ENCODE measurements around the gene DTWD1. TPM values are rescaled to one million over a fixed set of nuclear protein-coding genes. Genes with fewer than 3 reads are reported as not detected.

DTWD1 gene
- total and polyA plus RNA-seq, 2 of the 13 experiments (the other 11 are each of a cell fraction or from before 2014, with no cell fraction given) = 12.7 to 18.3 TPM

DNA sequence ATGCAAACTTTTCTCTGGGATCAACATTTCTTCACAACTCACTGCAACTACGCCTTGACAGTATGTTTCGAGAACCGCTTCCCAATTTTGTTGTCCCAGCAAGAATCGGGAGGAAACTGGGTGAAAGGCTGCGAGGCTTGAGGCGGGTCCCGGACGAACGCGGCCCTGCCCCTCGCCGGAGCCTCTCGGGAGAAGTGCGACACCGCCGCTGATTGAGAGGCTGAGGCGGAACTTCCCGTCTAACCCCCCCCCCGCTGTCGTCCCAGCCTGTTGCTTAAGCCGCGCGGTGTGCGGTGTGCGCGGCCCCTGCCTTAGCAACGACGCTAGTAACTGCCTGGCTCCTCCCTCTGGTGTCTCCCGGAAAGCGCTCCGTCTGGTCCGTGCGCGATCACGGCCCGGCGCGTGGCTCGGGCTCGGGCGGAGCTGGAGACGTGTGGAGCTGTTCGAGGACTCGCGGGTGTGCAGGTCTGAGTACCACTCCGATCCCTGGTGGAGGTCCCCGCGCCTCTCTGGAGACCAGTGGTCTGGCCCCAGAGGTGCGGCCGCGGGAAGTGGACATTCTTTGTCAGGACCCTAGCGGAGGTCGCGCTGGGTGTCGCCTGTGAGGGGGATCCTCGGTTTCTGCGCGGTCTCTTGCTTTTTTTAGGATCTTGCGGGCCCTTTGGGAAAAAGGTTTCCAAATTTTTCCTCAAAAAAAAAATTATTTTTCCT lies at the start of gene DTWD1, which contains the start of gene FAM227B (continued):
- TF ChIP-seq, protein P1, sequence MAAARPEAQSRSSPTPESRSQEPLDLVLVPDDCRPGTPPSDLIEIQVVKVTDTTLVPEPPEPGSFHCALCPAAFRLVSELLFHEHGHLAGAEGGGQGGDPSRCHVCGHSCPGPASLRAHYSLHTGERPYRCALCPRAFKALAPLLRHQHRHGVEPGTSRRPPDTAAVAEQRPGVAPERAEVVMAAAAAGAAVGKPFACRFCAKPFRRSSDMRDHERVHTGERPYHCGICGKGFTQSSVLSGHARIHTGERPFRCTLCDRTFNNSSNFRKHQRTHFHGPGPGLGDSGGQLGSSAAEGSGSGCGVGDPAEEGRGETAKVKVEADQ (CRISPR knock-in tag; IDR thresholded peaks at IDR 0.05; ENCODE audit: borderline replicate concordance) = peak; percentile 83
- TF ChIP-seq GTF2F1 (IDR thresholded peaks at IDR 0.05; ENCODE audit: low read length) = 0 out of 2 replicates have a peak, but pooled peaks have one; percentile 64
- peak; percentile 98 for TF ChIP-seq ZGPAT (CRISPR knock-in tag; IDR thresholded peaks at IDR 0.05)
- TF ChIP-seq, protein P2, sequence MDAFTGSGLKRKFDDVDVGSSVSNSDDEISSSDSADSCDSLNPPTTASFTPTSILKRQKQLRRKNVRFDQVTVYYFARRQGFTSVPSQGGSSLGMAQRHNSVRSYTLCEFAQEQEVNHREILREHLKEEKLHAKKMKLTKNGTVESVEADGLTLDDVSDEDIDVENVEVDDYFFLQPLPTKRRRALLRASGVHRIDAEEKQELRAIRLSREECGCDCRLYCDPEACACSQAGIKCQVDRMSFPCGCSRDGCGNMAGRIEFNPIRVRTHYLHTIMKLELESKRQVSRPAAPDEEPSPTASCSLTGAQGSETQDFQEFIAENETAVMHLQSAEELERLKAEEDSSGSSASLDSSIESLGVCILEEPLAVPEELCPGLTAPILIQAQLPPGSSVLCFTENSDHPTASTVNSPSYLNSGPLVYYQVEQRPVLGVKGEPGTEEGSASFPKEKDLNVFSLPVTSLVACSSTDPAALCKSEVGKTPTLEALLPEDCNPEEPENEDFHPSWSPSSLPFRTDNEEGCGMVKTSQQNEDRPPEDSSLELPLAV (CRISPR knock-in tag; conservative IDR thresholded peaks at IDR 0.05; ENCODE audit: low read depth) = no peak
- TF ChIP-seq IKZF4 (CRISPR knock-in tag; IDR thresholded peaks at IDR 0.05; ENCODE audit: borderline replicate concordance, low read depth, not compliant biosample characterization) = peak; percentile 50
- peak; percentile 86; the same call in 1 of the 2 replicates for TF ChIP-seq ARHGAP35 (CRISPR knock-in tag; IDR thresholded peaks at IDR 0.05; ENCODE audit: borderline replicate concordance)
- peak; percentile 78; the same call in 1 of the 2 replicates for TF ChIP-seq KLF11 (CRISPR knock-in tag; IDR thresholded peaks at IDR 0.05)
- TF ChIP-seq, protein P3, sequence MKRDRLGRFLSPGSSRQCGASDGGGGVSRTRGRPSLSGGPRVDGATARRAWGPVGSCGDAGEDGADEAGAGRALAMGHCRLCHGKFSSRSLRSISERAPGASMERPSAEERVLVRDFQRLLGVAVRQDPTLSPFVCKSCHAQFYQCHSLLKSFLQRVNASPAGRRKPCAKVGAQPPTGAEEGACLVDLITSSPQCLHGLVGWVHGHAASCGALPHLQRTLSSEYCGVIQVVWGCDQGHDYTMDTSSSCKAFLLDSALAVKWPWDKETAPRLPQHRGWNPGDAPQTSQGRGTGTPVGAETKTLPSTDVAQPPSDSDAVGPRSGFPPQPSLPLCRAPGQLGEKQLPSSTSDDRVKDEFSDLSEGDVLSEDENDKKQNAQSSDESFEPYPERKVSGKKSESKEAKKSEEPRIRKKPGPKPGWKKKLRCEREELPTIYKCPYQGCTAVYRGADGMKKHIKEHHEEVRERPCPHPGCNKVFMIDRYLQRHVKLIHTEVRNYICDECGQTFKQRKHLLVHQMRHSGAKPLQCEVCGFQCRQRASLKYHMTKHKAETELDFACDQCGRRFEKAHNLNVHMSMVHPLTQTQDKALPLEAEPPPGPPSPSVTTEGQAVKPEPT (CRISPR knock-in tag; IDR thresholded peaks at IDR 0.05; ENCODE audit: low read depth) = peak; percentile 93
- TF ChIP-seq ARID2 (CRISPR knock-in tag; IDR thresholded peaks at IDR 0.05; ENCODE audit: borderline replicate concordance) = peak; percentile 86; the same call in 1 of the 2 replicates
- peak; percentile 73; the same call in 1 of the 2 replicates for TF ChIP-seq ISL2 (CRISPR knock-in tag; IDR thresholded peaks at IDR 0.05)
- TF ChIP-seq MAFK (conservative IDR thresholded peaks at IDR 0.05 in 1 of 2, IDR thresholded peaks at IDR 0.05 in 1 of 2; ENCODE audit: low read length in 2 of 2) = peak; percentile 16 to 22; a peak in 1 of 4 replicates
- TF ChIP-seq IRF2 (CRISPR knock-in tag; IDR thresholded peaks at IDR 0.05) = peak; percentile 99
- no peak for TF ChIP-seq PTBP1 (IDR thresholded peaks at IDR 0.05; ENCODE audit: low read depth, low read length, poor library complexity, severe bottlenecking)
- 0 out of 2 replicates have a peak, but pooled peaks have one; percentile 74 for TF ChIP-seq TOE1 (CRISPR knock-in tag; IDR thresholded peaks at IDR 0.05)
- TF ChIP-seq TBX3 (IDR thresholded peaks at IDR 0.05; ENCODE audit: borderline replicate concordance) = peak; percentile 70; the same call in 1 of the 2 replicates
- TF ChIP-seq RFX5 (IDR thresholded peaks at IDR 0.05; ENCODE audit: low read depth, low read length) = peak; percentile 80
- TF ChIP-seq ZNF446 (CRISPR knock-in tag; IDR thresholded peaks at IDR 0.05) = peak; percentile 86
- TF ChIP-seq, protein P4, sequence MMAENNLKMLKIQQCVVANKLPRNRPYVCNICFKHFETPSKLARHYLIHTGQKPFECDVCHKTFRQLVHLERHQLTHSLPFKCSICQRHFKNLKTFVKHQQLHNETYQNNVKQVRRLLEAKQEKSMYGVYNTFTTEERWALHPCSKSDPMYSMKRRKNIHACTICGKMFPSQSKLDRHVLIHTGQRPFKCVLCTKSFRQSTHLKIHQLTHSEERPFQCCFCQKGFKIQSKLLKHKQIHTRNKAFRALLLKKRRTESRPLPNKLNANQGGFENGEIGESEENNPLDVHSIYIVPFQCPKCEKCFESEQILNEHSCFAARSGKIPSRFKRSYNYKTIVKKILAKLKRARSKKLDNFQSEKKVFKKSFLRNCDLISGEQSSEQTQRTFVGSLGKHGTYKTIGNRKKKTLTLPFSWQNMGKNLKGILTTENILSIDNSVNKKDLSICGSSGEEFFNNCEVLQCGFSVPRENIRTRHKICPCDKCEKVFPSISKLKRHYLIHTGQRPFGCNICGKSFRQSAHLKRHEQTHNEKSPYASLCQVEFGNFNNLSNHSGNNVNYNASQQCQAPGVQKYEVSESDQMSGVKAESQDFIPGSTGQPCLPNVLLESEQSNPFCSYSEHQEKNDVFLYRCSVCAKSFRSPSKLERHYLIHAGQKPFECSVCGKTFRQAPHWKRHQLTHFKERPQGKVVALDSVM (CRISPR knock-in tag; IDR thresholded peaks at IDR 0.05) = peak; percentile 65; the same call in 1 of the 2 replicates
- no peak for TF ChIP-seq THAP8 (CRISPR knock-in tag; IDR thresholded peaks at IDR 0.05; ENCODE audit: borderline replicate concordance)
- TF ChIP-seq RBFOX2 (IDR thresholded peaks at IDR 0.05; ENCODE audit: low read depth, low read length) = peak; percentile 92

Measured in HepG2 (cell line).